ENCODE measurements around the gene AGK.

GRCh38 chr7:141664450-141664849, 113.2 kb downstream of the AGK start:
- TF ChIP-seq CTCF (IDR thresholded peaks at IDR 0.05) (no peak), POLR2A (IDR thresholded peaks at IDR 0.05) (no peak), POLR2AphosphoS5 (IDR thresholded peaks at IDR 0.05) (no peak), EP300 (IDR thresholded peaks at IDR 0.05) (no peak)
